HepG2 (cell line): ENCODE measurements around the gene FAM222A. TPM values are rescaled to one million over a fixed set of nuclear protein-coding genes. Genes with fewer than 3 reads are reported as not detected.

Source experiments
- MBD4 ChIP-seq: IDR thresholded peaks from 2 replicates; pipeline ENCODE4 v1.6.1; 2012; ENCODE audit warnings: low read length, inconsistent platforms, borderline replicate concordance
- MTF2 ChIP-seq: sonication (generic); formaldehyde crosslinking; IDR thresholded peaks from 2 replicates; pipeline ENCODE4 v1.5.0; 2020; ENCODE audit warnings: missing genetic modification reagents, borderline replicate concordance
- NFE2L1 ChIP-seq: sonication (generic); formaldehyde crosslinking; IDR thresholded peaks from 2 replicates; pipeline ENCODE4 v1.4.0; 2020; ENCODE audit warnings: missing genetic modification reagents, mild to moderate bottlenecking, borderline replicate concordance
- PCBP1 ChIP-seq: fragments of 200-400 bp; formaldehyde crosslinking; IDR thresholded peaks from 2 replicates; pipeline ENCODE4 v1.6.1; 2017; ENCODE audit warnings: mild to moderate bottlenecking, low read depth, low read length, borderline replicate concordance
- ZBTB20 ChIP-seq: sonication (generic); formaldehyde crosslinking; IDR thresholded peaks from 2 replicates; pipeline ENCODE4 v1.8.1; 2023; ENCODE audit warnings: missing genetic modification reagents, low read depth, mild to moderate bottlenecking, borderline replicate concordance
- ZGPAT ChIP-seq: IDR thresholded peaks from 2 replicates; pipeline ENCODE4 v1.6.1; 2016; ENCODE audit warnings: mild to moderate bottlenecking
- ZMYM4 ChIP-seq: sonication (generic); formaldehyde crosslinking; IDR thresholded peaks from 2 replicates; pipeline ENCODE4 v1.8.1; 2023; ENCODE audit warnings: mild to moderate bottlenecking, missing genetic modification reagents
- ZNF251 ChIP-seq: sonication (generic); formaldehyde crosslinking; IDR thresholded peaks from 2 replicates; pipeline ENCODE4 v1.9.0; 2021; ENCODE audit warnings: mild to moderate bottlenecking, missing genetic modification reagents
- ZNF253 ChIP-seq: sonication (generic); formaldehyde crosslinking; IDR thresholded peaks from 2 replicates; pipeline ENCODE4 v1.8.0; 2022; ENCODE audit warnings: mild to moderate bottlenecking, missing genetic modification reagents, borderline replicate concordance
- ZNF317 ChIP-seq: sonication (generic); formaldehyde crosslinking; IDR thresholded peaks from 2 replicates; pipeline ENCODE4 v1.5.0; 2020; ENCODE audit warnings: mild to moderate bottlenecking, missing genetic modification reagents
- ZNF670 ChIP-seq: sonication (generic); formaldehyde crosslinking; IDR thresholded peaks from 2 replicates; pipeline ENCODE4 v1.8.0; 2022; ENCODE audit warnings: mild to moderate bottlenecking, missing genetic modification reagents, borderline replicate concordance
- polyA plus RNA-seq, 8 experiments: library from polyadenylated mRNA; depleted of rRNA in 3 of 8; stranded (reverse) in 7 of 8; unstranded in 1 of 8; fragments of >200 nt; fragmentation: Illumina TruSeq in 4 of 8; extraction: Trizol in 4 of 8; gene quantifications; 2 replicates each; pipeline versions ENCODE4 v1.2.1 to v1.2.3, GENCODE V29; 2011 to 2016; ENCODE audit warnings: low read depth in 4 of 8, missing spikeins in 1 of 8, mixed read lengths in 1 of 8; ENCODE audit not compliant: insufficient read depth in 1 of 8
- total RNA-seq, 5 experiments: library from RNA; depleted of rRNA; stranded (reverse); fragments of >200 nt; fragmentation: Illumina TruSeq; extraction: Trizol; gene quantifications; 2 replicates each; pipeline ENCODE4 v1.2.3, GENCODE V29; 2016; ENCODE audit warnings: low read depth in 1 of 5
- TF ChIP-seq, protein P1 (sequence below): sonication (generic); formaldehyde crosslinking; IDR thresholded peaks from 2 replicates; pipeline ENCODE4 v1.4.0; 2020; ENCODE audit warnings: mild to moderate bottlenecking, missing genetic modification reagents
- TF ChIP-seq, protein P2 (sequence below): IDR thresholded peaks from 2 replicates; pipeline ENCODE4 v1.6.1; 2016; ENCODE audit warnings: mild to moderate bottlenecking, missing biosample characterization, missing genetic modification reagents
- TF ChIP-seq, protein P3 (sequence below): sonication (generic); formaldehyde crosslinking; IDR thresholded peaks from 2 replicates; pipeline ENCODE4 v1.4.0; 2020; ENCODE audit warnings: mild to moderate bottlenecking, missing genetic modification reagents
- TF ChIP-seq, protein P4 (sequence below): sonication (generic); formaldehyde crosslinking; IDR thresholded peaks from 2 replicates; pipeline ENCODE4 v1.8.0; 2022; ENCODE audit warnings: missing genetic modification reagents, mild to moderate bottlenecking, inconsistent platforms, borderline replicate concordance
- TF ChIP-seq, protein P5 (sequence below): sonication (generic); formaldehyde crosslinking; IDR thresholded peaks from 2 replicates; pipeline ENCODE4 v1.5.0; 2020; ENCODE audit warnings: missing genetic modification reagents

Gene FAM222A
- total and polyA plus RNA-seq, 2 of the 13 experiments (the other 11 are each of a cell fraction or from before 2014, with no cell fraction given) = 2.7 to 9.6 TPM

DNA sequence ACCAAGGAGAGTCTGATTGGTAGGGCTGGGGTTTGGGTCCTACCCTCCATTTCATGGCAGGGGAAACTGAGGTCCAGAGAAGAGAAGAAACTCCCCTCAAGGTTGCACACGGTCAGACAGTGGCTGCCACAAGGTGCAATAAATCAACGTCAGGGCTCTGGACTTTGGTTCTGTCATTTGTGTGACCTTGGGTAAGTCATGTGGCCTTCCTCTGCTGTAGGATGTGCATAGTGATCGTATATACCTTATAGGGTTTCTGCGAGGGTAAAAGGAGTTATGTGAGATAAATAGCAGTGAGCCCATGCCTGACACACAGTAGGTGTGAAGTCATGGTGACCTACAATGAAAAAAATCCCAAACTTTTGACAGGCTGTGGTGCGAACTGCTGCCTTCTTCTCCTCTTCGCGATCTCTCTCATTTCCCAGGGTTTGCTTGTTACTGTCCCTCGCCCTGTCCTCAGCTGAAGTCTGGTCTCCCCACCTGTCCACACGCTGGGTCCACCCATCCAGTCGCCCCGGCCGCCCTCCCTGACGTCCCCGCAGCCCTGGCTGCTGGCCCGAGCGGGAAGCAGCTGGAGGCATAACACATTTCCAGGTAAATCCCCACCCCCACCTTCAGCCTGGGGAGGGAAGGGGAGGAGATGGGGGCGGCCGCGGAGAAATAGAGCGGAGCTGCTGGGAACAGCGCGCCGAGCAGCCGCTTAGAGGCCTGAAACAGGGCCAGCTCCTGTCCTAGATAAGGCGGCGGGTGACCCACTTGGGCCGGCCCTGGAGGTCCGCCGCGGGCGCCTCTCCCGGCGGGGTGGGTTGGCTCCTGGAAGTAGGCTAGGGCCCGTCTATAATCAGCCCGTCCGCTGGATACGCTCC lies 1.8 kb upstream of the FAM222A start (continued):
- TF ChIP-seq ZMYM4 (CRISPR knock-in tag) (no peak), ZNF253 (no peak), PCBP1 (no peak), ZNF251 (CRISPR knock-in tag) (no peak), MTF2 (CRISPR knock-in tag) (no peak), ZNF317 (no peak), ZBTB20 (CRISPR knock-in tag) (no peak), ZGPAT (no peak; the same call in 1 of the 2 replicates), ZNF670 (CRISPR knock-in tag) (no peak), NFE2L1 (CRISPR knock-in tag) (no peak), MBD4 (no peak)
- TF ChIP-seq, protein P1, sequence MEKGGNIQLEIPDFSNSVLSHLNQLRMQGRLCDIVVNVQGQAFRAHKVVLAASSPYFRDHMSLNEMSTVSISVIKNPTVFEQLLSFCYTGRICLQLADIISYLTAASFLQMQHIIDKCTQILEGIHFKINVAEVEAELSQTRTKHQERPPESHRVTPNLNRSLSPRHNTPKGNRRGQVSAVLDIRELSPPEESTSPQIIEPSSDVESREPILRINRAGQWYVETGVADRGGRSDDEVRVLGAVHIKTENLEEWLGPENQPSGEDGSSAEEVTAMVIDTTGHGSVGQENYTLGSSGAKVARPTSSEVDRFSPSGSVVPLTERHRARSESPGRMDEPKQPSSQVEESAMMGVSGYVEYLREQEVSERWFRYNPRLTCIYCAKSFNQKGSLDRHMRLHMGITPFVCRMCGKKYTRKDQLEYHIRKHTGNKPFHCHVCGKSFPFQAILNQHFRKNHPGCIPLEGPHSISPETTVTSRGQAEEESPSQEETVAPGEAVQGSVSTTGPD (CRISPR knock-in tag) = no peak
- TF ChIP-seq, protein P2, sequence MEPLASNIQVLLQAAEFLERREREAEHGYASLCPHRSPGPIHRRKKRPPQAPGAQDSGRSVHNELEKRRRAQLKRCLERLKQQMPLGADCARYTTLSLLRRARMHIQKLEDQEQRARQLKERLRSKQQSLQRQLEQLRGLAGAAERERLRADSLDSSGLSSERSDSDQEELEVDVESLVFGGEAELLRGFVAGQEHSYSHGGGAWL (CRISPR knock-in tag) = no peak
- TF ChIP-seq, protein P3, sequence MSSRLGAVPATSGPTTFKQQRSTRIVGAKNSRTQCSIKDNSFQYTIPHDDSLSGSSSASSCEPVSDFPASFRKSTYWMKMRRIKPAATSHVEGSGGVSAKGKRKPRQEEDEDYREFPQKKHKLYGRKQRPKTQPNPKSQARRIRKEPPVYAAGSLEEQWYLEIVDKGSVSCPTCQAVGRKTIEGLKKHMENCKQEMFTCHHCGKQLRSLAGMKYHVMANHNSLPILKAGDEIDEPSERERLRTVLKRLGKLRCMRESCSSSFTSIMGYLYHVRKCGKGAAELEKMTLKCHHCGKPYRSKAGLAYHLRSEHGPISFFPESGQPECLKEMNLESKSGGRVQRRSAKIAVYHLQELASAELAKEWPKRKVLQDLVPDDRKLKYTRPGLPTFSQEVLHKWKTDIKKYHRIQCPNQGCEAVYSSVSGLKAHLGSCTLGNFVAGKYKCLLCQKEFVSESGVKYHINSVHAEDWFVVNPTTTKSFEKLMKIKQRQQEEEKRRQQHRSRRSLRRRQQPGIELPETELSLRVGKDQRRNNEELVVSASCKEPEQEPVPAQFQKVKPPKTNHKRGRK (CRISPR knock-in tag) = no peak
- TF ChIP-seq, protein P4, sequence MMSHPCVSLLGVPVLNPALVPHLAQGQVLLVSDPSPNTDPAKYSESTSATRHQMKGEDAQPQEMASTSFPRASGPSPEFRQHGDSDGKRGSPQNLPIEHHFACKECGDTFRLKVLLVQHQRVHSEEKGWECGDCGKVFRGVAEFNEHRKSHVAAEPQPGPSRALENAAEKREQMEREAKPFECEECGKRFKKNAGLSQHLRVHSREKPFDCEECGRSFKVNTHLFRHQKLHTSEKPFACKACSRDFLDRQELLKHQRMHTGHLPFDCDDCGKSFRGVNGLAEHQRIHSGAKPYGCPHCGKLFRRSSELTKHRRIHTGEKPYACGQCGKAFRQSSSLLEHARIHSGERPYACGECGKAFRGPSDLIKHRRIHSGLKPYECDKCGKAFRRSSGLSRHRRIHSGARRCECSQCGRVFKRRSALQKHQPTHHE = no peak
- TF ChIP-seq, protein P5, sequence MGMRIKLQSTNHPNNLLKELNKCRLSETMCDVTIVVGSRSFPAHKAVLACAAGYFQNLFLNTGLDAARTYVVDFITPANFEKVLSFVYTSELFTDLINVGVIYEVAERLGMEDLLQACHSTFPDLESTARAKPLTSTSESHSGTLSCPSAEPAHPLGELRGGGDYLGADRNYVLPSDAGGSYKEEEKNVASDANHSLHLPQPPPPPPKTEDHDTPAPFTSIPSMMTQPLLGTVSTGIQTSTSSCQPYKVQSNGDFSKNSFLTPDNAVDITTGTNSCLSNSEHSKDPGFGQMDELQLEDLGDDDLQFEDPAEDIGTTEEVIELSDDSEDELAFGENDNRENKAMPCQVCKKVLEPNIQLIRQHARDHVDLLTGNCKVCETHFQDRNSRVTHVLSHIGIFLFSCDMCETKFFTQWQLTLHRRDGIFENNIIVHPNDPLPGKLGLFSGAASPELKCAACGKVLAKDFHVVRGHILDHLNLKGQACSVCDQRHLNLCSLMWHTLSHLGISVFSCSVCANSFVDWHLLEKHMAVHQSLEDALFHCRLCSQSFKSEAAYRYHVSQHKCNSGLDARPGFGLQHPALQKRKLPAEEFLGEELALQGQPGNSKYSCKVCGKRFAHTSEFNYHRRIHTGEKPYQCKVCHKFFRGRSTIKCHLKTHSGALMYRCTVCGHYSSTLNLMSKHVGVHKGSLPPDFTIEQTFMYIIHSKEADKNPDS (CRISPR knock-in tag) = no peak
